DND-41 (cell line): ENCODE measurements around the gene GOLGA3.

ENCODE experiments used
- EZH2 ChIP-seq: IDR thresholded peaks from 3 replicates; pipeline ENCODE4 v1.6.1; 2012; ENCODE audit warnings: borderline replicate concordance, low read depth, mild to moderate bottlenecking, moderate library complexity, low read length, inconsistent platforms; ENCODE audit not compliant: severe bottlenecking
- TF ChIP-seq, protein P1 (sequence below): IDR thresholded peaks from 2 replicates; pipeline ENCODE4 v1.5.1; 2012; ENCODE audit warnings: borderline replicate concordance, low read length, moderate library complexity, mild to moderate bottlenecking; ENCODE audit not compliant: poor library complexity, severe bottlenecking; ENCODE audit errors: extremely low read depth

DNA sequence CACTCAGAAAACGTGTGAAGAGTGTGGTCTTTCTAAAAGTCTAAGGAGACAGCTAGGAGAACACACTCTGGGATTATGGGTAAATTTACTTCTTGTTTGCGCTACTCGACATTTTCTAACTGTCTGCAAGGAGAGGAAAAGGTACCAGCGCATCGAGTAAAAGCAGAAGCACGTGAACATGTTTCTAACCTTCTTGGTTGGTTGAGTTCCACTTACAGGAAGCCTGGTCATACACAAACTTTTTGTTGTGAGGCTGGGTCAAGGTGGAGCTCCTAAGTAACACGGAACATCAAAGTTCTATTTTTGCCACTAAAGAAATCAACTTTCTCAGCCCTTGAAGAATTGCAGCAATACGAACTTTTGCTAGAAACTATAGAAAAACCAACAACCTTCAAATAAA lies 87.0 kb downstream of the GOLGA3 start:
- TF ChIP-seq, protein P1, sequence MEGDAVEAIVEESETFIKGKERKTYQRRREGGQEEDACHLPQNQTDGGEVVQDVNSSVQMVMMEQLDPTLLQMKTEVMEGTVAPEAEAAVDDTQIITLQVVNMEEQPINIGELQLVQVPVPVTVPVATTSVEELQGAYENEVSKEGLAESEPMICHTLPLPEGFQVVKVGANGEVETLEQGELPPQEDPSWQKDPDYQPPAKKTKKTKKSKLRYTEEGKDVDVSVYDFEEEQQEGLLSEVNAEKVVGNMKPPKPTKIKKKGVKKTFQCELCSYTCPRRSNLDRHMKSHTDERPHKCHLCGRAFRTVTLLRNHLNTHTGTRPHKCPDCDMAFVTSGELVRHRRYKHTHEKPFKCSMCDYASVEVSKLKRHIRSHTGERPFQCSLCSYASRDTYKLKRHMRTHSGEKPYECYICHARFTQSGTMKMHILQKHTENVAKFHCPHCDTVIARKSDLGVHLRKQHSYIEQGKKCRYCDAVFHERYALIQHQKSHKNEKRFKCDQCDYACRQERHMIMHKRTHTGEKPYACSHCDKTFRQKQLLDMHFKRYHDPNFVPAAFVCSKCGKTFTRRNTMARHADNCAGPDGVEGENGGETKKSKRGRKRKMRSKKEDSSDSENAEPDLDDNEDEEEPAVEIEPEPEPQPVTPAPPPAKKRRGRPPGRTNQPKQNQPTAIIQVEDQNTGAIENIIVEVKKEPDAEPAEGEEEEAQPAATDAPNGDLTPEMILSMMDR = no peak
- TF ChIP-seq EZH2 = no peak
